Measurements from ENCODE around the gene TYSND1. TPM values are rescaled to one million over a fixed set of nuclear protein-coding genes. Genes with fewer than 3 reads are reported as not detected.
"Not testable (repeated sequence)": the region's sequence is repeated elsewhere in the genome, so short reads cannot be mapped to it uniquely, and the experiment has no call there.

TYSND1 gene
- total RNA-seq, 1 donor from 2014 or later, result 1.9 TPM

GRCh38 chr10:70160798-70161197 lies 14.3 kb upstream of the TYSND1 start:
- no peak for TF ChIP-seq CTCF (IDR thresholded peaks at IDR 0.05; ENCODE audit: partially characterized antibody, unreplicated experiment)
- Mint-ChIP-seq H3K27ac (ENCODE audit: unreplicated experiment) (no peak overlapping the region), H3K4me1 (ENCODE audit: low read depth, unreplicated experiment) (peaks cover 9% of the 10 kb centered on the region), H3K9me3 (ENCODE audit: unreplicated experiment) (peaks cover 2% of the 10 kb centered on the region), H3K4me3 (ENCODE audit: unreplicated experiment) (no peak overlapping the region), H3K27me3 (ENCODE audit: unreplicated experiment) (no peaks in the 10 kb centered on the region), H3K36me3 (ENCODE audit: unreplicated experiment) (peaks cover 4% of the 10 kb centered on the region)
- DNase-seq, result no peak

GRCh38 chr10:70159366-70159765 lies 12.9 kb upstream of the TYSND1 start:
- H3K4me3 Mint-ChIP-seq (ENCODE audit: unreplicated experiment); H3K36me3 Mint-ChIP-seq (ENCODE audit: unreplicated experiment); H3K27ac Mint-ChIP-seq (ENCODE audit: unreplicated experiment); H3K9me3 Mint-ChIP-seq (ENCODE audit: unreplicated experiment); H3K27me3 Mint-ChIP-seq (ENCODE audit: unreplicated experiment); DNase-seq: not testable (repeated sequence)
- H3K4me1 Mint-ChIP-seq (ENCODE audit: low read depth, unreplicated experiment), result peaks cover 14% of the 10 kb centered on the region

- Mint-ChIP-seq H3K27me3 (ENCODE audit: unreplicated experiment) (no peaks in the 10 kb centered on the region), H3K4me3 (ENCODE audit: unreplicated experiment) (no peak overlapping the region), H3K36me3 (ENCODE audit: unreplicated experiment) (peaks cover 5% of the 10 kb centered on the region), H3K27ac (ENCODE audit: unreplicated experiment) (no peak overlapping the region), H3K4me1 (ENCODE audit: low read depth, unreplicated experiment) (peaks cover 14% of the 10 kb centered on the region), H3K9me3 (ENCODE audit: unreplicated experiment) (peaks cover 2% of the 10 kb centered on the region)
- no peak for TF ChIP-seq CTCF (IDR thresholded peaks at IDR 0.05; ENCODE audit: partially characterized antibody, unreplicated experiment)
- DNase-seq, result no peak
Measured at GRCh38 chr10:70158113-70158512, 11.6 kb upstream of the TYSND1 start.

- Mint-ChIP-seq H3K27ac (ENCODE audit: unreplicated experiment) (no peak overlapping the region), H3K36me3 (ENCODE audit: unreplicated experiment) (peaks cover 5% of the 10 kb centered on the region), H3K4me1 (ENCODE audit: low read depth, unreplicated experiment) (peaks cover 4% of the 10 kb centered on the region), H3K4me3 (ENCODE audit: unreplicated experiment) (no peak overlapping the region), H3K9me3 (ENCODE audit: unreplicated experiment) (peaks cover 4% of the 10 kb centered on the region), H3K27me3 (ENCODE audit: unreplicated experiment) (no peaks in the 10 kb centered on the region)
- no peak for TF ChIP-seq CTCF (IDR thresholded peaks at IDR 0.05; ENCODE audit: partially characterized antibody, unreplicated experiment)
- no peak for DNase-seq
Measured at GRCh38 chr10:70155255-70155838, 8.8 kb upstream of the TYSND1 start.

- H3K27ac Mint-ChIP-seq (ENCODE audit: unreplicated experiment), result no peak overlapping the region
- H3K9me3 Mint-ChIP-seq (ENCODE audit: unreplicated experiment), result peaks cover 5% of the 10 kb centered on the region
- DNase-seq, result no peak
- no peaks in the 10 kb centered on the region for H3K36me3 Mint-ChIP-seq (ENCODE audit: unreplicated experiment)
- TF ChIP-seq CTCF (IDR thresholded peaks at IDR 0.05; ENCODE audit: partially characterized antibody, unreplicated experiment), result no peak
- H3K4me1 Mint-ChIP-seq (ENCODE audit: low read depth, unreplicated experiment), result no peaks in the 10 kb centered on the region
- H3K27me3 Mint-ChIP-seq (ENCODE audit: unreplicated experiment), result peaks cover 2% of the 10 kb centered on the region
- H3K4me3 Mint-ChIP-seq (ENCODE audit: unreplicated experiment), result no peak overlapping the region
Measured at GRCh38 chr10:70148516-70148915, 2.0 kb upstream of the TYSND1 start.
